ENCODE data around the gene FXYD1. TPM values are rescaled to one million over a fixed set of nuclear protein-coding genes. Genes with fewer than 3 reads are reported as not detected.

The FXYD1 gene
- total RNA-seq, 1 experiment from 2014 or later = not detected

- TF ChIP-seq, protein P1, sequence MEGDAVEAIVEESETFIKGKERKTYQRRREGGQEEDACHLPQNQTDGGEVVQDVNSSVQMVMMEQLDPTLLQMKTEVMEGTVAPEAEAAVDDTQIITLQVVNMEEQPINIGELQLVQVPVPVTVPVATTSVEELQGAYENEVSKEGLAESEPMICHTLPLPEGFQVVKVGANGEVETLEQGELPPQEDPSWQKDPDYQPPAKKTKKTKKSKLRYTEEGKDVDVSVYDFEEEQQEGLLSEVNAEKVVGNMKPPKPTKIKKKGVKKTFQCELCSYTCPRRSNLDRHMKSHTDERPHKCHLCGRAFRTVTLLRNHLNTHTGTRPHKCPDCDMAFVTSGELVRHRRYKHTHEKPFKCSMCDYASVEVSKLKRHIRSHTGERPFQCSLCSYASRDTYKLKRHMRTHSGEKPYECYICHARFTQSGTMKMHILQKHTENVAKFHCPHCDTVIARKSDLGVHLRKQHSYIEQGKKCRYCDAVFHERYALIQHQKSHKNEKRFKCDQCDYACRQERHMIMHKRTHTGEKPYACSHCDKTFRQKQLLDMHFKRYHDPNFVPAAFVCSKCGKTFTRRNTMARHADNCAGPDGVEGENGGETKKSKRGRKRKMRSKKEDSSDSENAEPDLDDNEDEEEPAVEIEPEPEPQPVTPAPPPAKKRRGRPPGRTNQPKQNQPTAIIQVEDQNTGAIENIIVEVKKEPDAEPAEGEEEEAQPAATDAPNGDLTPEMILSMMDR (conservative IDR thresholded peaks at IDR 0.05) = no peak
- TF ChIP-seq EZH2 (IDR thresholded peaks at IDR 0.05; ENCODE audit: low read depth) = no peak
- Histone ChIP-seq H3K27ac (peak overlapping the region; percentile 19; the same call in 1 of the 2 replicates), H2AFZ (no peak overlapping the region), H3K27me3 (ENCODE audit: insufficient read depth, low read depth) (no peaks in the 10 kb centered on the region), H3K9me2 (ENCODE audit: insufficient read depth) (no peaks in the 10 kb centered on the region), H3K79me2 (ENCODE audit: low read depth) (no peaks in the 10 kb centered on the region), H3K36me3 (ENCODE audit: low read depth) (peaks cover 5% of the 10 kb centered on the region; the same call in 1 of the 2 replicates), H3K4me2 (peak overlapping the region; percentile 12), H3F3A (ENCODE audit: insufficient read depth, low read depth) (peaks cover 49% of the 10 kb centered on the region), H3K4me1 (replicated peaks; ENCODE audit: insufficient read depth) (peaks cover 25% of the 10 kb centered on the region), H4K20me1 (ENCODE audit: insufficient read depth) (no peaks in the 10 kb centered on the region), H3K9me3 (ENCODE audit: insufficient read depth, low read depth) (no peaks in the 10 kb centered on the region), H3K4me3 (no peak overlapping the region)
- DNase-seq = no peak
- ChIA-PET POLR2A (ENCODE audit: unreplicated experiment) (no interaction called here), CTCF (interaction anchor here (0.6 kb wide), 1 partner anchor 467 kb away, joined by 4 read pairs; no protein-coding TSS in a partner anchor)
- BruUV-seq (replicated peaks) = no TSS peak
- intact Hi-C loops (cut with micrococcal nuclease; ENCODE audit: unreplicated experiment) = no loop called here
Measured at GRCh38 chr19:35176181-35176570, 37.6 kb downstream of the FXYD1 start.

- H3K36me3 ChIP-seq (ENCODE audit: low read depth) = no peaks in the 10 kb centered on the region
- DNase-seq = no peak
- no peaks in the 10 kb centered on the region for H3K79me2 ChIP-seq (ENCODE audit: low read depth)
- TF ChIP-seq, protein P1 (conservative IDR thresholded peaks at IDR 0.05) = no peak
- no peak for TF ChIP-seq EZH2 (IDR thresholded peaks at IDR 0.05; ENCODE audit: low read depth)
- POLR2A ChIA-PET (ENCODE audit: unreplicated experiment) = no interaction called here
- no peaks in the 10 kb centered on the region for H4K20me1 ChIP-seq (ENCODE audit: insufficient read depth)
- no peak overlapping the region for H2AFZ ChIP-seq
- intact Hi-C loops (cut with micrococcal nuclease; ENCODE audit: unreplicated experiment) = no loop called here
- H3K27ac ChIP-seq = no peak overlapping the region
- no peak overlapping the region for H3K4me3 ChIP-seq
- peaks cover 25% of the 10 kb centered on the region for H3K4me1 ChIP-seq (replicated peaks; ENCODE audit: insufficient read depth)
- no peaks in the 10 kb centered on the region for H3K9me3 ChIP-seq (ENCODE audit: insufficient read depth, low read depth)
- peaks cover 34% of the 10 kb centered on the region for H3F3A ChIP-seq (ENCODE audit: insufficient read depth, low read depth)
- H3K27me3 ChIP-seq (ENCODE audit: insufficient read depth, low read depth) = no peaks in the 10 kb centered on the region
- BruUV-seq (replicated peaks) = no TSS peak
- H3K9me2 ChIP-seq (ENCODE audit: insufficient read depth) = no peaks in the 10 kb centered on the region
- CTCF ChIA-PET = interaction anchor here (0.7 kb wide), 1 partner anchor 24 kb away, joined by 3 read pairs; no protein-coding TSS in a partner anchor
- no peak overlapping the region for H3K4me2 ChIP-seq
Measured at GRCh38 chr19:35177377-35178274, 39.0 kb downstream of the FXYD1 start.

DNA sequence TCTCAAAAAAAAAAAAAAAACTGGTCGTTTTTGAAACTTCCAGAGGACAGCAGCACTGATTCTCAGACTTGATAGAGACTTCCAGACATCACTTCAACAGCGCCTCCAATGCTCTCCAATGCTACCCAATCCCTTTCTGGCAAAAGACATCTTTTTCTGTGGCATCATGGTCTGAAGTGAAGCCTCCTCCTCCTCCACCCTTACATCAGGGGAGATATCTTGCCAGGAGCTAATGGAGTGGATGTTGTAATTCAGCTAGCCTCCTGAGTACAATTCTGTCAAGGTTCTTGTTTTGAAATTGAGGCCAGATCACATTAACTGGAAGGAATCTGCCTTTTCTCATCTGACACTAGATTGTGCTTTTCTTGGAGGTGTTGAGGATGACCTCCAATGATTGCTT, 40.1 kb downstream of the FXYD1 start:
- H3K9me3 ChIP-seq (ENCODE audit: insufficient read depth, low read depth) = no peaks in the 10 kb centered on the region
- CTCF ChIA-PET = no interaction called here
- H3K36me3 ChIP-seq (ENCODE audit: low read depth) = no peaks in the 10 kb centered on the region
- peaks cover 25% of the 10 kb centered on the region for H3F3A ChIP-seq (ENCODE audit: insufficient read depth, low read depth)
- no peak overlapping the region for H3K4me2 ChIP-seq
- H3K4me3 ChIP-seq = no peak overlapping the region
- DNase-seq = no peak
- H4K20me1 ChIP-seq (ENCODE audit: insufficient read depth) = no peaks in the 10 kb centered on the region
- H3K9me2 ChIP-seq (ENCODE audit: insufficient read depth) = no peaks in the 10 kb centered on the region
- H2AFZ ChIP-seq = no peak overlapping the region
- no peaks in the 10 kb centered on the region for H3K79me2 ChIP-seq (ENCODE audit: low read depth)
- H3K27ac ChIP-seq = no peak overlapping the region
- no peak for TF ChIP-seq EZH2 (IDR thresholded peaks at IDR 0.05; ENCODE audit: low read depth)
- TF ChIP-seq, protein P1 (conservative IDR thresholded peaks at IDR 0.05) = no peak
- intact Hi-C loops (cut with micrococcal nuclease; ENCODE audit: unreplicated experiment) = no loop called here
- POLR2A ChIA-PET (ENCODE audit: unreplicated experiment) = interaction anchor here (0.6 kb wide), 1 partner anchor 15 kb away, joined by 3 read pairs; no protein-coding TSS in a partner anchor
- BruUV-seq (replicated peaks) = no TSS peak
- peaks cover 25% of the 10 kb centered on the region for H3K4me1 ChIP-seq (replicated peaks; ENCODE audit: insufficient read depth)
- no peaks in the 10 kb centered on the region for H3K27me3 ChIP-seq (ENCODE audit: insufficient read depth, low read depth)

All from PC-9 (cell line).